ENCODE measurements around the gene MRPL37.
"Not testable (repeated sequence)": the region's sequence is repeated elsewhere in the genome, so short reads cannot be mapped to it uniquely, and the experiment has no call there.

MRPL37 gene

GRCh38 chr1:54172614-54173599 is 27.1 kb upstream of the MRPL37 start:
- peak; percentile 23 for DNase-seq (ENCODE audit: low read depth)

GRCh38 chr1:54173681-54174080 is 26.3 kb upstream of the MRPL37 start:
- no peak for DNase-seq (ENCODE audit: low read depth)

- DNase-seq (ENCODE audit: low read depth): no peak
Measured at GRCh38 chr1:54174106-54174505, 25.9 kb upstream of the MRPL37 start.

DNA sequence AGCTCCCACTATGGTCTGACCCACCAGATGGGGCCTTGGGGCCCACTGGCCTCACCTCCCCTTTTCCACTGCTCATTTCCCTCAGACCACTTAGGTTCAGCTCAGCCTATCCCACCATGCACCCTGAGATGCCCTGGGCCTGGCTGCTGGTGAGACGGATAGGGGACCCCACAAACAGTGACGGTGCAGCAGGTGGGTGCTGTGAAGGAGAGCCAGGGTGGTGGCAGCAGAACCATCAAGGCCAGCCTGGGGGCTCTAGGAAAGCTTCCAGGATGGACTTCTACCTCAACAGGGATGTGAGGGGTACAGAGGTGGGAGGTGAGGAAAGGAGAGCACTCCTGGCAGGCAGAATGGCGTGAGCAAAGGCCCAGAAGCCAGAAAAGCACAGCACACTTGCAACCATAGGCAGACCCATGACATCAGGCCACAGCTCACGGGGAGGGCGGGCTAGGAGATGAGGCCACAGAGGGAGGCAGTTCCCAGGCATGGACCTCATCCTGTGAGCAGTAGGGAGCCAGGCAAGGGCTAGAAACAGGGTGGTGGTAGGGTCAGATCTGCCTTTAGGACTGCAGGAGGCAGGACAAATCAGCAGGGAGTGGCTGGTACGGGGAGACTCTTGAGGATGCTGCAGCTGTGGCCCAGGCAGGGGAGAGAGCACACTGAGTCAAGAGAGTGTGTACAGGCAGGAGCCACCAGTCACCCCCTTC is 23.2 kb upstream of the MRPL37 start:
- no peak for DNase-seq (ENCODE audit: low read depth)

- no peak for DNase-seq (ENCODE audit: low read depth)
Measured at GRCh38 chr1:54177726-54178125, 22.2 kb upstream of the MRPL37 start.

GRCh38 chr1:54178296-54179070 is 21.5 kb upstream of the MRPL37 start:
- DNase-seq (ENCODE audit: low read depth): no peak

- no peak for DNase-seq (ENCODE audit: low read depth)
Measured at GRCh38 chr1:54180701-54181360, 19.1 kb upstream of the MRPL37 start.

DNA sequence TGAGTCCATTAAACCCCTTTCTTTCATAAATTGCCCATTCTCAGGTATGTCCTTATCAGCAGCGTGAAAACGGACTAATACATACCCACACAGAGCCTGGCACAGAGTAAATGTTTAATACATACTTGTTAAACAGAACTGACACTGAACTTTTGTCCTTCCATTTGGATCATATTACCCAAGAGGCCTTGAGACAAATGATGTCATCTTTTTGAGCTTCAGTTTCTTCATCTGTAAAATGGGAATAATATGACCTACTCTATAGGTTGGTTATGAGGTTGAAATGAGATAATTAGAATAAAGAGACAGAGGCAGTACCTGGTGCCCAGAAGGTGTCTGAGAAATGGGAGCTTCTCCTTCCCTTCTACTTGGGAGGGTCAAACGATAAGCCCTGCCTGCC is 13.9 kb upstream of the MRPL37 start:
- no peak for DNase-seq (ENCODE audit: low read depth)

GRCh38 chr1:54188291-54188690 is 11.7 kb upstream of the MRPL37 start:
- peak; percentile 17 for DNase-seq (ENCODE audit: low read depth)

DNA sequence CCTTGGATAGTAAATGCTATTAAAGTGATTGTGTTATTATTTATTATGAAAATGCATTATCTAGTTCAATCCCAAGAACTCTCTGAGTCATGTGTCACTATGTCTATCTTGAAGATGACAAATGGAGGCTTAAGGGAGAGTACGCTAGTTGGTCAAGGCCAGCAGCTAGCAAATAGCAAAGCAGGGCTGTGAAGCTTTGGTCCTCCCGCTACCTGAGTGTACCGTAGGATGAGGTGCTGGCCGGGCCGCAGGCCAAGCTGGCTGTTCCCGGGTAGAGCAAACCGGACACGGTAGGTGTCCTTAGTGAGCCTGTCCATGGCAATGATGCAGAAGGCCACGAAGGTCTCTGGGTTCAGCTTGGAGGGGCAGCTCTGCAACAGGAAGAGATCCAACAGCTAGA is 9.4 kb upstream of the MRPL37 start:
- no peak for DNase-seq (ENCODE audit: low read depth)

DNA sequence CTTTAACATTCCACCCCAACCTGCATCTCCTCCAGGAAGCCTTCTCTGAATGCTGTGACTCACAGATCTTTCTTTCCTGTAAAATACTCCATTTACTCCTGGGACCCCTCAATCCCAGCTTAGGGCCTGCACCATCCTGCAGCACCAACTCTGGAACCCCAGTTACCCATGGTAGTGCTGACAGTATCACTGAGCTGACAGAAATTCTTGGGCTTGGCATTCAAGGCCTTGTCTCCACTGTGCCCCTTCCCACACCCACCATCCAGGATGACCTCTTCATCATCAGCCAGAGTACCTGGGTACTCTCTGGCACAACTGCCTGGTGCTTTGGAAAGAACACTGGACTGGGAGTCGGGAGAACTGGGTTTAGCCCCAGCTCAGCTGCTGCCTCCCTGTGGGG is 8.4 kb upstream of the MRPL37 start:
- no peak for DNase-seq (ENCODE audit: low read depth)

GRCh38 chr1:54193453-54193852 is 6.5 kb upstream of the MRPL37 start:
- DNase-seq (ENCODE audit: low read depth): no peak

- DNase-seq (ENCODE audit: low read depth): peak; percentile 26
Measured at GRCh38 chr1:54199151-54199764, 709 bp upstream of the MRPL37 start.

DNA sequence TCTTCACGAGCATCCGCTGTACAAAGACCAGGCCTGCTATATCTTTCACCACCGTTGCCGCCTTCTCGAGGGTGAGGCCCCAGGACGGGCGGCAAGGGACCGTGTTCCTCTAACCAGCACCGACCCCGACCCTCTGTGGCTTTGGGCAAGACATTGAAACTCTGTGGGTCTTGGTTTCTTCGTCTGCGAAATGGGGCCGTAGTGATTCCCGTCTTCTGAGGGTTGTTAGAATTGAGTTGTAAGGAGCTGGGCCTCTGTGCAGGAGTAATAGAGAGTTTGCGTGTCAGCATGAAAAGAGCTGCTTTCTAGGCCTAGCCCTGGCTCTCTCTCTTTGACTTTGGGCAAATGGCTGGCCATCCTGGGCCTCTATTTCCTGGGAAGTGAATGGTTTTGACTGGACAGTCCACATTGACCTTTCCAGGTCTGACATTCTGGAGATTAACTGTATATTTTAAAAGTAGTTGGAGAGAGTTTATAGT is 591 bp downstream of the MRPL37 start:
- DNase-seq (ENCODE audit: low read depth): peak; percentile 22

DNA sequence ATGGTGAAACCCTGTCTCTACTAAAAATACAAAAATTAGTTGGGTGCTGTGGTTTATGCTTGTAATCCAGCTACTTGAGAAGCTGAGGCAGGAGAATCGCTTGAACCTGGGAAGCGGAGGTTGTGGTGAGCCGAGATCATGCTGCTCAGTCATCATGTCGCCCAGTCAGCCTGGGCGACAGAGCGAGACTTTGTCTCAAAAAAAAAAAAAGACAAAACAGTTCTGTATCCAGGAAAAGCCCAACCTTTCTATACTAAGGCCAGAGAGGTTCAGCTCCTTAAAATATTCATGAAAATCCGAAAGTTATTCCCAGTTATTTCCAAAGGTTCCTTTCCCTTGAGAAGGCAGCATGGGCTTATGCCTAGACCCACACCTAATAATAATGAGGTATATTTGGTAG is 4.2 kb downstream of the MRPL37 start:
- DNase-seq (ENCODE audit: low read depth): no peak

GRCh38 chr1:54207287-54207686 is 7.3 kb downstream of the MRPL37 start:
- no peak for DNase-seq (ENCODE audit: low read depth)

DNA sequence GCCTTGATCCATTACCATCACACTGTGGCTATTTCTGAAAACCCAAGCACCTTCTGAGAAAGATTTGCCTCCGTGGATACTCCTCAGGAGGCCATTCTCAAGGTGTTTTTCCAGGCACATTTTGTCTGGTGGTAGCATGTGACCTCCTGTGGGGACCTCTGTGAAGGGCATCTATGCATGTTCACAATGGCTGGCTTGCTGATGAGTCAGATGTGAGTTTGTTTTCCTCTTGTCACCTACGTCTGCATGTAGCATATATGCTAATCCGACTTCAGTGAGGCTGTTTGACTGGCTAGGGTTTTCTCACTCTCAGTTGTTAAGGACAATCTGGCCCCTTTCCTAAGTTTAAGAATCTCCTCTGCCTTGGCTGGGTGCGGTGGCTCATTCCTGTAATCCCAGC is 7.9 kb downstream of the MRPL37 start:
- DNase-seq (ENCODE audit: low read depth): not testable (repeated sequence)

GRCh38 chr1:54212872-54213271 is 12.9 kb downstream of the MRPL37 start:
- DNase-seq (ENCODE audit: low read depth): no peak

DNA sequence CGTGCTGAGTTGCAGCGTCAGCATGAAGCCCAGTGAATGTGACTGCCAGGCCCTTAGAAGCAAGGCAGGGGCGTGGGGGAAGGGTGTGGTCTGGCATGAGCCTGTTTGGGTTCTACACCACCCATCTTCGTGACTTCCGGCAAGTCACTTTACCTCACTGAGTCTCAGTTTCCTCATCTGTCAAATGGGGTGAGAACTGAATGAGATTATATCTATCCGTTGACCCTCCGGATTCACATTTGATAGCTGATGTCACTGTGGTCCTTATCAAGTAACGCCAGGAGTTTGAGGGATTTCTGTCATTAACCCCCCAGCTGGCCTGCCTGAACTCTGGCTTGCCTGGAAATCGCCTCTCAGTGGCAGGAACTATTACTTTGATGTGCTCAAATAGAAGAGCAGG is 15.6 kb downstream of the MRPL37 start:
- no peak for DNase-seq (ENCODE audit: low read depth)

DNA sequence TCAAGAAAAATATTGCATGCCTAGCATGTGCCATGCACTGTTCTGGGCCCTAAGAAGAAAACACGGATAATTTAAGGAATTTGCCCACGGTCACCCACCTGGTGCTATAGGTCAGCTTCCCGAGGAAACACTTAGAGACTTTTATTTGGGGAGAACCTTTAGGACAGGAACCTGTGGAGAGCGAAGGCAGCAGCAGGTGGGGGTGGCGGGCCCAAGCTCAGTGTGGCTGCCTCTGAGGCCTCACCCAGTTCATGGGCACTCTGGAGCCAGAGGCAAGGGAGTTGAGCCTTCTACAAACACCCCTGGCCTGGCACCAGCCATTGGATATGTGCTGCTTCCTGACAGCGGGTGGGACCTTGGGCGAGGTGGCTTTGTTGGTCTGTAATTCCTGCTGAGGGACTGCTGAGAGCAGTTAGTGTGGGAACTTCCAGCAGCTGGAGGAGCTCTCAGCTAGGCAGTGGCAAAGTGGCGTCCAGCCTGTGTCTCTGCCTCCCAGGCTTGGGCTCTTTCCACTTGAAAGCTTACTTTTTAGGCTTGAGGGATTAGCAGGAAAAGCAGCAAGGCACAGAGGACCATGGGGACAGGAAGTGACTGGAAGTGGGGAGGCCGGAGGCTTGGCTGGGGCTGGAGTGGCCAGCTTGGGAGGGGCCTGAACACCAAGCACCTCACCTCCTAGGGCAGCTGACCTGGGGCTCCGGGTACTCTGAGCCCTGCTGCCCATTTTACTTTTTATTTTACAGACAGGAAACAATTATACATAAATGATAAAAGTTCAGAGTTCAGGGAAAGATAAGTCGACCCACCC is 19.1 kb downstream of the MRPL37 start:
- no peak for DNase-seq (ENCODE audit: low read depth)

- DNase-seq (ENCODE audit: low read depth): no peak
Measured at GRCh38 chr1:54219688-54220003, 19.7 kb downstream of the MRPL37 start.
